Measurements from ENCODE around the gene CNIH1.
"Not testable (repeated sequence)": the region's sequence is repeated elsewhere in the genome, so short reads cannot be mapped to it uniquely, and the experiment has no call there.

The CNIH1 gene

DNA sequence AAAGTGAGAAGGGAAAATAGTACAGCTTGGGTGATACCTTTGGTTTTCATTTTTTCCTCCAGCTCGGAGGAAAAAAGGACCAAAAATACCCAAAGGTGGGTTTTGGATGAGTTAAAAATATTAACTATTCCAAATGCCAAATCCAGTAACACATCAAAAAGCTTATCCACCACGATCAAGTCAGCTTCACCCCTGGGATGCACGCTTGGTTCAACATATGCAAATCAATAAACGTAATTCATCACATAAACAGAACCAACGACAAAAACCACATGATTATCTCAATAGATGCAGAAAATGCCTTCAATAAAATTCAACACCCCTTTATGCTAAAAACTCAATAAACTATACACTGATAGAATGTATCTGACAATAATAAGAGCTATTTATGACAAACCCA lies 62.3 kb downstream of the CNIH1 start:
- not testable (repeated sequence) for DNase-seq

GRCh38 chr14:54377501-54377900 lies 63.7 kb downstream of the CNIH1 start:
- no peak for DNase-seq

- DNase-seq = no peak
Measured at GRCh38 chr14:54374117-54374884, 66.9 kb downstream of the CNIH1 start.
